GM12874 (cell line): ENCODE results near the gene PLEKHH1.

Experiments used
- CTCF ChIP-seq: IDR thresholded peaks from 2 replicates; pipeline ENCODE4 v1.5.1; 2011; ENCODE audit warnings: low read depth, mild to moderate bottlenecking, control low read depth, low read length, moderate library complexity; ENCODE audit not compliant: insufficient read depth

The PLEKHH1 gene

GRCh38 chr14:67567654-67568053 lies 34.6 kb downstream of the PLEKHH1 start:
- no peak for TF ChIP-seq CTCF

GRCh38 chr14:67569011-67569650 lies 36.0 kb downstream of the PLEKHH1 start:
- TF ChIP-seq CTCF, result no peak

DNA sequence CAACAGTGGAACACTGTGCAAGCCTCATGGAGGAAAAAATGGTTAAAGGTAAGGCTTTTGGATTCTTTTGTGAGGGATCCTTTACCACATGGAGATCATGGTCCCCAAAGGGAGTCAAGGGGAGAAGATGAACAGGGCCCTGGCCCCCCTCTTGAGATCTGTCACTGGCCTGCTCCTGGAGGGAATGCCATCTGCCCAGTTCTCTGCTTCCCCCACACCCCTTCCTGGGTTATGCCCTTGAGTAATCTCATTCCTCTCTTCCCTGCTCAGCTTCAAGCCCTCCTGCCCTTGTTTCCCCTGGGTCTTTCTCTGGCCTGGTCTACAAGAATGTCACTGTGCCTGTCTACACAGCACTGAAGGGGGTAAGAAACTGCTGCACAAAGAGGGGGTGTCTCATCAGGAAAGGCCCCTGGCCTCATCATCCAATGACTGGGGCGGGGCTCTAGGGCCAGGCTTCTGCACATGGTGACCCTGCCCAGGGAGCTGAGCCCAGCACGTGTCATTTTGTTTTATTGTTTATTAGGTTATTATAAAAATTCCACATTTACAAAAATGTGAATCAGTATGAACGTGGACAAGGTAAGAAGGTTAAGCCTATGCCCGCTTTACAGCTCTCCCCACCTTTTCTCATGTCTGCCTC lies 36.7 kb downstream of the PLEKHH1 start:
- TF ChIP-seq CTCF, result no peak

- no peak for TF ChIP-seq CTCF
These were observed 37.4 kb downstream of the PLEKHH1 start for GRCh38 chr14:67570453-67570852.

DNA sequence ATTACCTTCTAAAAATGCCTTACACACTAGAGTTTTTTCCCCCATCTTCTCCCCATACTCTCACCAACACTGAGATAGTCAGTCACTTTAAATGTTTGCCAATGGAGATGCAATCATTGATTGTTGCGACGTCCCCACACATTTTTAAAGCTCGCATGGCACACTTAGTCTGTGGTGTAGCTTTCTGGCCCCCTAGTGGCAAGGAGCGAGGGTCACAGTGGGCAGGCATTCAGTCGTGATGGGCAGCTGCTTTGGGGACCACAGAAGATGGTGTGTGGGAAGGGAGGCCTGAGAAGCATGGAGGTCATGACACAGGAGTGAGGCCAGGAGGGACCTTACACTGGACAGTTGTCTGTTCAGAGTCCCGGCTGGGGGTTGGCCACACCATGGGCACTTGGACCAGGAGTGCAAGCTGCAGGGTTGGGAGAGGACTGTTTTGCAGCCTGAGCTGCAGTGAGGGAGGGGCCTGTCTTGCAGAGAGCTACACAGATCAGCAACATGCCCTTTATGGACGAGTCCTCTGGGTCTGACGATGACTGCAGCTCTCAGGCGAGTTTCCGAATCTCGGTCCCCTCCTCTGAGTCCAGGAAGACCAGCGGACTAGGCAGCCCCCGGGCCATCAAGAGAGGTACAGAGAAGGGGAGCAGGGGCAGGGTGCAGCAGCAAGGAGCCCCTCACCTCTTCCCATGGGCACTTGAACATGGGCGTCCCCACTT lies 38.3 kb downstream of the PLEKHH1 start:
- TF ChIP-seq CTCF, result peak; percentile 86

GRCh38 chr14:67571991-67572323 lies 38.9 kb downstream of the PLEKHH1 start:
- no peak for TF ChIP-seq CTCF

- no peak for TF ChIP-seq CTCF
These were observed 39.5 kb downstream of the PLEKHH1 start for GRCh38 chr14:67572608-67573007.
